PFSK-1 (cell line): ENCODE data around the gene CD8B.

Experiments
- FOXP2 ChIP-seq: optimal IDR thresholded peaks from 2 replicates; pipeline ENCODE3; 2011; ENCODE audit warnings: borderline replicate concordance, control low read depth, inconsistent platforms; ENCODE audit not compliant: insufficient read depth; ENCODE audit errors: extremely low read length, extremely low read depth
- POLR2AphosphoS5 ChIP-seq: IDR thresholded peaks from 2 replicates; pipeline ENCODE4 v1.6.1; 2012; ENCODE audit warnings: low read depth, mild to moderate bottlenecking, control low read depth, low read length, moderate library complexity
- REST ChIP-seq, 2 experiments: IDR thresholded peaks; 2 replicates each; pipeline versions ENCODE4 v1.6.1 to v1.8.0; 2011 to 2012; ENCODE audit warnings: low read depth in 2 of 2, low read length in 2 of 2, control low read depth in 1 of 2, inconsistent platforms in 1 of 2, mild to moderate bottlenecking in 1 of 2, moderate library complexity in 1 of 2; ENCODE audit not compliant: insufficient read depth in 1 of 2
- SIN3A ChIP-seq: IDR thresholded peaks from 2 replicates; pipeline ENCODE4 v1.6.1; 2012; ENCODE audit warnings: mild to moderate bottlenecking, low read length, moderate library complexity, borderline replicate concordance; ENCODE audit not compliant: insufficient read depth
- TAF1 ChIP-seq: IDR thresholded peaks from 2 replicates; pipeline ENCODE4 v1.6.1; 2012; ENCODE audit warnings: low read length, control low read depth, borderline replicate concordance; ENCODE audit not compliant: insufficient read depth

CD8B gene

GRCh38 chr2:86790134-86790675 is 71.5 kb downstream of the CD8B start:
- TF ChIP-seq POLR2AphosphoS5 (no peak), REST (IDR thresholded peaks at IDR 0.05; ENCODE audit: insufficient read depth in 1 of 2, low read depth in 2 of 2, low read length in 2 of 2) (no peak), FOXP2 (no peak), SIN3A (no peak), TAF1 (no peak)

GRCh38 chr2:86789687-86790133 is 72.0 kb downstream of the CD8B start:
- no peak for TF ChIP-seq POLR2AphosphoS5
- no peak for TF ChIP-seq SIN3A
- no peak for TF ChIP-seq FOXP2
- no peak for TF ChIP-seq TAF1
- no peak for TF ChIP-seq REST (IDR thresholded peaks at IDR 0.05; ENCODE audit: insufficient read depth in 1 of 2, low read depth in 2 of 2, low read length in 2 of 2)

GRCh38 chr2:86788881-86789686 is 72.6 kb downstream of the CD8B start:
- TF ChIP-seq FOXP2 (no peak), REST (IDR thresholded peaks at IDR 0.05; ENCODE audit: insufficient read depth in 1 of 2, low read depth in 2 of 2, low read length in 2 of 2) (no peak), POLR2AphosphoS5 (no peak), SIN3A (no peak), TAF1 (no peak)

GRCh38 chr2:86788165-86788564 is 73.5 kb downstream of the CD8B start:
- TF ChIP-seq REST (IDR thresholded peaks at IDR 0.05; ENCODE audit: insufficient read depth in 1 of 2, low read depth in 2 of 2, low read length in 2 of 2) (no peak), FOXP2 (no peak), TAF1 (no peak), POLR2AphosphoS5 (no peak), SIN3A (no peak)

- no peak for TF ChIP-seq POLR2AphosphoS5
- no peak for TF ChIP-seq TAF1
- TF ChIP-seq SIN3A: no peak
- TF ChIP-seq FOXP2: no peak
- TF ChIP-seq REST (IDR thresholded peaks at IDR 0.05; ENCODE audit: insufficient read depth in 1 of 2, low read depth in 2 of 2, low read length in 2 of 2): no peak
Measured at GRCh38 chr2:86787736-86788135, 74.0 kb downstream of the CD8B start.
